ENCODE results near the gene APOC1. TPM values are rescaled to one million over a fixed set of nuclear protein-coding genes. Genes with fewer than 3 reads are reported as not detected.

The APOC1 gene
- total RNA-seq, 4 donors from 2014 or later = 1.1 to 18.7 (median 7.9) TPM

- Histone ChIP-seq H3K4me1 (peaks cover 24 to 34% of the 10 kb centered on the region in 2 donors), H3K27ac (no peak overlapping the region), H3K4me3 (no peak overlapping the region), H3K27me3 (no peaks in the 10 kb centered on the region), H3K9me3 (no peaks in the 10 kb centered on the region), H3K36me3 (peaks cover 0 to 19% of the 10 kb centered on the region in 2 donors)
- TF ChIP-seq POLR2A (IDR thresholded peaks at IDR 0.05) (no peak), CTCF (IDR thresholded peaks at IDR 0.05 in 4 of 5, conservative IDR thresholded peaks at IDR 0.05 in 1 of 5) (no peak)
- DNase-seq = no peak
- intact Hi-C loops (cut with DNase I; ENCODE audit: low total_unique reads) (no loop called here), in situ Hi-C loops (cut with MboI; ENCODE audit: low sequenced_read_pairs in 4 of 4) (no loop called here)
- ATAC-seq = no peak
Observed at GRCh38 chr19:44960906-44961728, 46.7 kb downstream of the APOC1 start.

- ATAC-seq (no peak), DNase-seq (no peak)
- Histone ChIP-seq H3K27me3 (no peaks in the 10 kb centered on the region), H3K36me3 (peaks cover 0 to 19% of the 10 kb centered on the region in 2 donors), H3K27ac (no peak overlapping the region), H3K9me3 (no peaks in the 10 kb centered on the region), H3K4me3 (no peak overlapping the region), H3K4me1 (peaks cover 17 to 27% of the 10 kb centered on the region in 2 donors)
- TF ChIP-seq POLR2A (IDR thresholded peaks at IDR 0.05) (no peak), CTCF (IDR thresholded peaks at IDR 0.05 in 4 of 5, conservative IDR thresholded peaks at IDR 0.05 in 1 of 5) (no peak)
- intact Hi-C loops (cut with DNase I; ENCODE audit: low total_unique reads) (no loop called here), in situ Hi-C loops (cut with MboI; ENCODE audit: low sequenced_read_pairs in 4 of 4) (no loop called here)
Observed at GRCh38 chr19:44961821-44962220, 47.4 kb downstream of the APOC1 start.

- intact Hi-C loops (cut with DNase I; ENCODE audit: low total_unique reads) (no loop called here), in situ Hi-C loops (cut with MboI; ENCODE audit: low sequenced_read_pairs in 4 of 4) (no loop called here)
- Histone ChIP-seq H3K36me3 (peaks cover 0 to 16% of the 10 kb centered on the region in 2 donors), H3K27ac (no peak overlapping the region), H3K27me3 (no peaks in the 10 kb centered on the region), H3K9me3 (no peaks in the 10 kb centered on the region), H3K4me3 (no peak overlapping the region), H3K4me1 (no peaks in the 10 kb centered on the region)
- no peak for ATAC-seq
- TF ChIP-seq CTCF (IDR thresholded peaks at IDR 0.05 in 4 of 5, conservative IDR thresholded peaks at IDR 0.05 in 1 of 5) = no peak
- no peak for DNase-seq
Observed at GRCh38 chr19:44968118-44968517, 53.7 kb downstream of the APOC1 start.

GRCh38 chr19:44968670-44969069, 54.3 kb downstream of the APOC1 start:
- TF ChIP-seq CTCF (IDR thresholded peaks at IDR 0.05 in 4 of 5, conservative IDR thresholded peaks at IDR 0.05 in 1 of 5) (no peak), POLR2A (IDR thresholded peaks at IDR 0.05) (no peak)
- Histone ChIP-seq H3K36me3 (peaks cover 0 to 16% of the 10 kb centered on the region in 2 donors), H3K27me3 (no peaks in the 10 kb centered on the region), H3K4me1 (no peaks in the 10 kb centered on the region), H3K27ac (no peak overlapping the region), H3K4me3 (no peak overlapping the region), H3K9me3 (no peaks in the 10 kb centered on the region)
- in situ Hi-C loops (cut with MboI; ENCODE audit: low sequenced_read_pairs in 4 of 4) (no loop called here), intact Hi-C loops (cut with DNase I; ENCODE audit: low total_unique reads) (no loop called here)
- DNase-seq (no peak), ATAC-seq (no peak)

Other genes with a start within 250 kb of the APOC1 start
- 1 to 10 TPM; 2.0 to 8.5 (median 3.7) TPM for gene CEACAM19, start 243.1 kb upstream of the APOC1 start, total RNA-seq
- gene CEACAM16, start 215.5 kb upstream of the APOC1 start, total RNA-seq = not detected
- 10 to 100 TPM in 1 of 4 donors, 1 to 10 TPM in 3; 7.2 to 15.7 (median 8.5) TPM for gene BCL3, start 165.9 kb upstream of the APOC1 start, total RNA-seq
- under 1 TPM in 1 of 4 donors, not detected in 3; 0.49 TPM for gene CBLC, start 136.7 kb upstream of the APOC1 start, total RNA-seq
- gene BCAM, start 105.5 kb upstream of the APOC1 start, total RNA-seq = 10 to 100 TPM; 10.2 to 24.6 (median 23.6) TPM
- 10 to 100 TPM; 10.3 to 20.8 (median 16.7) TPM for gene NECTIN2, start 68.3 kb upstream of the APOC1 start, total RNA-seq
- 100 to 1,000 TPM in 1 of 4 donors, 10 to 100 TPM in 3; 75.1 to 148 (median 86.0) TPM for gene TOMM40, start 23.4 kb upstream of the APOC1 start, total RNA-seq
- 10 to 100 TPM; 18.9 to 36.5 (median 29.1) TPM for gene APOE, start 8.8 kb upstream of the APOC1 start, total RNA-seq
- not detected for gene APOC4, start 27.6 kb downstream of the APOC1 start, total RNA-seq
- 10 to 100 TPM in 1 of 4 donors, 1 to 10 TPM in 1, not detected in 2; 8.9 to 24.0 TPM for gene APOC2, start 31.4 kb downstream of the APOC1 start, total RNA-seq
- 100 to 1,000 TPM in 1 of 4 donors, 10 to 100 TPM in 3; 61.3 to 116 (median 89.4) TPM for gene CLPTM1, start 40.8 kb downstream of the APOC1 start, total RNA-seq
- 10 to 100 TPM in 3 of 4 donors, 1 to 10 TPM in 1; 8.4 to 21.5 (median 12.9) TPM for gene RELB, start 86.9 kb downstream of the APOC1 start, total RNA-seq
- 100 to 1,000 TPM in 2 of 4 donors, 10 to 100 TPM in 2; 28.8 to 121 (median 91.5) TPM for gene CLASRP, start 124.4 kb downstream of the APOC1 start, total RNA-seq
- not detected for gene ZNF296, start 161.9 kb downstream of the APOC1 start, total RNA-seq
- 10 to 100 TPM; 18.6 to 33.4 (median 27.9) TPM for gene GEMIN7, start 164.7 kb downstream of the APOC1 start, total RNA-seq
- 10 to 100 TPM; 30.5 to 51.1 (median 39.7) TPM for gene PPP1R37, start 178.6 kb downstream of the APOC1 start, total RNA-seq
- gene NKPD1, start 246.4 kb downstream of the APOC1 start, total RNA-seq = under 1 TPM in 1 of 4 donors, not detected in 3; 0.16 TPM